CD4-positive, alpha-beta T cell treated with Interleukin-1 beta for 1 hour (primary cell): ENCODE measurements around the gene IL22.
A peak's percentile ranks its signal among the peaks of the same experiment; 100 is the strongest.

Source experiments
- DNase-seq, 2 donors: peaks; one replicate each; pipeline ENCODE4 v3.0.0-alpha.2; 2020 to 2022

The IL22 gene

DNA sequence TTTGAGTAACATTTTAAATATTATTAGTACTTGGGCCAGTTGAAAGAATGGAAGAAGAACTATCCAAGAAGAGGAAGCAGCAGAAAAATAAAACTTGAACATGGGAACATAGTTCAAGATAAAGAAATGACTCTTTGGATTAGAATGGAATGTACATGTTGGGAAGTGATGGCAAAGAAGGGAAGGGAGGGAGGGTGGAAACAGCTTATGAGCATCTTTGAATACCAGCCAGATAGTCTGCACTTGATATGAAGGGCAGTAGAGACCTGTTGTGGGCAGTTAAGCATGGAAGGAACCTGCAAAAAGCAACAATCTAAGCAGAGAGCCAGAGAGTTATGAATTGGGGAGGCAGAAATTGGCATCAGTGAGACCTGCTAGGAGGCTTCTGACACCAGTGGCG lies 10.0 kb upstream of the IL22 start:
- no peak for DNase-seq

DNA sequence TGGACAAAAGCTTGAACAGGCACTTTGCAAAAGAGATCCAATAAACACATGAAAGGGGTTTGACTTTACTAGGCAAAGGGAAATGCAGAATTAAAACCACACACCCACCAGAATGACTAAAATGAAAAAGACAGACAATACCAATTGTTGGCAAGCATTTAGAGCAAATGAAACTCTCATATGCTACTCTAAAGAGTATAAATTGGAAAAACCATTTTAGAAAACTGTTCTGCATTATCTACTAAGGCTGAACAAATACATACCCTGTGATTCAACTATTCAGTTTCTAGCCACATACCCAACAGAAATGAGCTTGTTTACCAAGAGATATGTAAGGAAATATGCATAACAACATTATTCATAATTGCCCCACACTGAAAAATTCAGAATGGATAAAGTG lies 8.5 kb upstream of the IL22 start:
- DNase-seq = no peak

GRCh38 chr12:68260153-68260552 lies 6.7 kb upstream of the IL22 start:
- no peak for DNase-seq

GRCh38 chr12:68259318-68259940 lies 6.0 kb upstream of the IL22 start:
- DNase-seq = no peak

GRCh38 chr12:68252077-68252476 lies 1.3 kb downstream of the IL22 start:
- no peak for DNase-seq

GRCh38 chr12:68250454-68250853 lies 3.0 kb downstream of the IL22 start:
- DNase-seq = no peak

GRCh38 chr12:68247785-68248184 lies 5.6 kb downstream of the IL22 start:
- DNase-seq = no peak

DNA sequence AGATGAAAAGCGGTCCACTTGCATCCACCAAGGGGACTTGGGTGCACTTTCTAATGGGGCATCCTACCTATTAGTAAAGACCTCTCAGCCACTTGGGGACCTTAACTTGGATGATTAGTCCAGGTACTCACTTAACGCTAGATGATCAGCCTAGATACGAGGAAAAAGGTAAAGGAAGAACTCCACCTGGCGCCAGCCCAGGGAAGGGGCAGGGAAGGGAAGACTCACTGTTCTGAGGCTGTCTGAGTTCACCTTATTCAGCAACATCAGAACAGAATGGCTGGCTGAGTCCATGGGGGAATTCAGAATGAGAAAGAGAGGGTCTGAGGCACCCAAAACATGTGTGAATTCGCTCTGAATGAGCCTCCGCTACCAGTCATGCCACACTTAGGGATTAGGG lies 7.1 kb downstream of the IL22 start:
- DNase-seq = no peak

DNA sequence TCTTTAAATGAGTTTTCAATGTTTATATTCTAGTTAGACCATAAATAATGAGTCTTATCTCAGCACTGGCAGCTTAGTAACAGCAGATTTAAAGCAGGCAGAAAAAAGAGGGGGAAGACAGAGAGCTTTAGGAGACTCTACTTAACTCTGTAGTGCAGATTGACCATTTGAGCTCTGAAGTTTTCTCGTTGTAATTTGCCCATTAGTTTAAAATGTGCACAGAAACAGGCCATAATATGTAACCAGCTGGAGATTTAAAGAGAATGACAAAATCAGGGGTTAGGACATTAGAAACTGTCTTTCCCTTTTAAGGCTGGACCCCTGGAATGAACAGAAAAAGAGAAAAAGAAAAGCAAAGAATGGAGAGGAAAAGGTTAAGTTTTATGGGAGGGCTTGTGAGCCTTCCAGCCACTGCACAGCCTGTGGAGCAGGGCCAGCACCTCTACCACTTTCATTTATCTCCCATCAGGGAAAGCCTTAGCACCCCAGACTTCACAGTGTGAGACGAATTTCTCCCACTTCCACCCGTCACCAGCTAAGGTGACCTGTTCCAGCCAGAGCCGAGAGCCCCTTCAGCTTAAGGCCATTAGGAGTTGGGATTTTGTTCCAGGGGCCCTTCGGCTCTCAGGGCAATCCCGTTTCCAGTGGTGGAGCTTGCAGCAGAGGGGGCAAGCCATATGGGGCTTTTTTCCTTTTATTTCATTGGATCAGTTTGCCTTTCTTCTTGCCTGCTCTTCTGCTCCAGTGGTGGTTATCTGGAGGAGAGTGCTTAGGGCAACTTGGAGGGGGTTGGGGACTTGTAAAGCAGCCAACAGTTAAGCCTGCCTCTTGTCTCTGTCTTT lies 8.0 kb downstream of the IL22 start:
- DNase-seq = no peak

DNA sequence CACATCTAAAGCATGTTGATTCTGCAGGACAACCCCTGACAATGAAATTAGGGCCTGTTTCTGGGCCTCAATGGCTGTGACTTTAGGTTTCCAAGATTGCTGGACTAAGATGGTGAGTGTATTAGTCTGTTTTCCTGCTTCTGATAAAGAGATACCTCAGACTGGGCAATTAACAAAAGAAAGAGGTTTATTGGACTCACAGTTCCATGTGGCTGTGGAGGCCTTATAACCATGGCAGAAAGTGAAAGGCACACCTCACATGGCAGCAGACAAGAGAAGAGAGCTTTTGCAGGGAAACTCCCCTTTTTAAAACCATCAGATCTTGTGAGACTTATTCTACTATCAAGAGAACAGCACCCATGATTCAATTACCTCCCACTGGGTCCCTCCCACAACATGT lies 10.6 kb downstream of the IL22 start:
- no peak for DNase-seq

DNA sequence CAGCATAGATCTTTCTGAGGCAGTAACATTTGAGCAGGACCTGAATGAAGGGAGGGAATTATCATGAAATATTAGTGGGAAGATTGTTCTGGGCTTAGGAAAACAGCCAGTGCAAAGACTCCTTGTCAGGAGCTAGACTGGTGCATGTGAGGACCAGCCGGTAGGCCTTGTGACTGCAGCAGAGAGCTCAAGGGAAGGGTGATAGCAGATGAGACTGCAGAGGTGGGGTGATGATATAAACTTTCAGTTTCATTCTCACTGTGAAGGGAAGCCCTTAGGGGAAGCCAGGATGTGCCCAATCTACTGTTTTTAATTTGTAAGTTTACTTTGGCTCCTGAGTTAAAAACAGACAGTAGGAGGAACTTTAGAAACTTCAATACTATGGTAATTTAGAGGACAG lies 12.4 kb downstream of the IL22 start:
- peak; percentile 27 to 62 for DNase-seq

GRCh38 chr12:68240079-68240478 lies 13.3 kb downstream of the IL22 start:
- DNase-seq = no peak

DNA sequence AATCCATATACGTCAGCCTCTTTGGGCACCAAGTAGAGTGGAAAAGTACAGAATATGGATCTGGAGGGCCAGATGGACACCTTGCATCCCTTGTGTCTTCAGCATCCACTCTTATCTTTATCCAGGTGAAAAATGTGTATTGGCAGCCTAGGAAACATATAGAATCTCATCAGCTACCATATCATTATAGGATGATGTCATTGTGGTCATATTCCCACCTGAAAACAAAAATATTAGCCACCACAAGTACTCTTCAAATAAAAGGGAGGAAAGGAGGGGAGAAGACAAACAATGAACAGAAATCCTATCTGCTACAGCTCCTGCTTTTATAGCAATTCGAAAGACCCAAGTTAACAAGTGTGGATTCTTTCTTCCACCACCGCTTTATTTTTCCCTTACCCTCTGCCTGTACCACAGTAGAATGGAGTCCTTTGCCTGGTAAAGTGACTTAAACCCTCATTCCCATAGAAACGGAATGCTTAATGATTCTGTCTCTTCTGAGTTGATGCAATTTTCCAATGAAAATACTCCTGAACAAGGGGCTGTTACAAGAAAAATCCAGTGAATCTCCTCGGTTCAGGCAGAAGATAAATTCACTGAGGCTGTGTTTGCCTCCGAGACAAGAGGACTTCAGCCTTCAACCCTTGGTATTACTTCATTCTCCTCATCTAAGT lies 14.0 kb downstream of the IL22 start:
- DNase-seq = no peak

DNA sequence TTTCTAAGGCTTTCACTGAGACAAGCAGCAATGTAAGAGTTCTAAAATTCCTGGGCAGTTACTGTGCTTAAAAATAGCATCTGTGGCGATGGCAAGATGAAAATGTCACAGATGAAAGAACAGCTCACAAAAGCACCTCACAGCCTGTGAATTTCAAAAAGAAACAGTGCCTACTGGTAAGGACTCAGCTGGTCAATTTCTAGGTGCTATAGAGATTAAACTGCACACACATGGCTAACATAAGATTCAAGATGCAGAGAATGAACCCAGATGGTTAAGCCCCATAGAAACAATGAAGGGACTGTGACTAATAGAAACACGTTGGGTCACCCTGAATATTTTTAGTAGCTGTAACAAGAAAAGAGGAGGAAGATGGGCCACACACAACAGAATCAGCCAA lies 15.8 kb downstream of the IL22 start:
- DNase-seq = no peak

DNA sequence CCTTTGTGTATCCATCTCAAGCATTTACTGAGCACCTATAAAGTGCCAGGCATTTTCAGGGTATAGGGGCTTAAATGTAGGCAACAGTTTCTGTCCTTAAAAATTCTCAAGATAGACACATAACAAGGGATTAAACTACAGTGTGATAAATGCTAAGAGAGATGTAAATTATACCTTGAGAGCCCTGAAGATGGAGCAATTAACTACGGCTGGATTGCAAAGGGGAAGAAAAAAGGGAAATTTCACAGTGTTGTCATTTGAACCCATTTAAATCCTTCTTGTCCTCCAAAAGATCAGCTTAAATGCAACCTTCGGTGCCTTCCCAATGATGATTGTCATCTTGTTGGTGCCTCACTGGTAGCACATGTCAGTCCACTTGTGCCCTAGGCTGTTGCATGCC lies 16.3 kb downstream of the IL22 start:
- DNase-seq = no peak

DNA sequence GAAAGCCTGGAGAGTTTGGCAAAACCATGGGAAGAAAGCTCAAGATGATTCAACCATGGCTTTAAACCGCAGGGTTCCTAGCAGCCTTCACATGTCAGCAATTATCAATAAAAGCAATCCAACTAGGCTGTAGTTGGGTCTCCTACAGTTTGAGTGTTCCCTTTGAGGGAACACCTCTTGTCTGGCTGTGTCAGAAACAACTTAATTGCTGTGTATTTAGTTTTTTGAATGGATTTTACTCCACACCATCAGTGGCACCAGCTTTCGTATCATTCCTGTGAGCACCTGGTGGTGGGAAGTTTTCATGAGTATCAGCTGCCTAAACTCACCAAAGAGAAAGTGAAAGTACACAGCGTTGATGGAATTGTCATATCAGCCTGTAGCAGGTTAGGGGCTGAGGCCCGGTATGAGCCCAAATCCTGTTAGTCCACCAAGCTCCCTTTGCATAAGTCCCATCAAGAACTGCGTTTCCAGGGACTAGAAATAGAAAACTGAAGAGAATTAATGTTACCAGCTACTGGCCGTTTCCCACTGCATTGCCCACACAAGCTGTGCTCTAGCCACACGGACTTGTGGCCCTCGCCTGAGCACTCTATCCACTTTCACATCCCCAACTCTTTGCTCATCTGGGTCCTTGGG lies 16.9 kb downstream of the IL22 start:
- peak; percentile 26 to 70 for DNase-seq

- no peak for DNase-seq
Measured at GRCh38 chr12:68235576-68235975, 17.8 kb downstream of the IL22 start.

DNA sequence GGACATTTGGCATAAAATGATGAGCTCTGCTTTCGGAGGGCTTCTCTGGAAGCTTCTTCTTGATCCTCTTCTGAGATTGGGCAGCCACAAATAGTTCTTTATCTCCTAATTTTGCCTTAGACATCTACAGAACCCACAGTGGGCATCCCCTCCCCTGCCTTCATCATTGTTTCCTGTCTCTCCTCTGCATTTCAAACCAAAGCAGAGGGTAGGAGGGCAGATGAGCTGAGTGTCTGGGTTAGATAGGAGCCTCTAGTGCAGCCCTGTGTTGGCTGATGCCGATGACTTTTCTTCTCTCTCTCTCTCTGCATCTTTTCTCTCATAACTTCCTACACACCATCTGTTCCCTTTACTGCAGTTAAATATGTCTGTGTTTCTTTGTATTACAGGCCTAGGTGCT lies 19.3 kb downstream of the IL22 start:
- DNase-seq = no peak

GRCh38 chr12:68233498-68233897 lies 19.9 kb downstream of the IL22 start:
- DNase-seq = no peak

DNA sequence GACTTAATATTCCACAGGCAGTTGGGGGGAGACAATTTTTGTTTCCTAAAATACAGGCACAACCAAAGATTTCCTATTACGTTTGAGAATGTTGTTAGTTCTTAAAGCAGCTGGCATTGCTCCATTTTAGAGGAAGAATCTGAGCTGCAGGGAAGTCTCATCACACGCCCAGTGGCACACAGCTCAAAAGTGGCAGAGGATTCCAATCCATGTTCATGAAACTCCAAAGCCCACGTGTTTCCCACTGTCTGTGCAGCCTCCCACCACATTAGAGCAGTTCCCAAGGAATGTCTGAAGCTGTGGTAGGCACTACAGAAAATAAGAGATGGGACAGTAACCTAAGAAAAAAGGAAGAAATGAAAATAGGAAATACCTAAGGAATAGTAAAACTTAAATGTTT lies 21.7 kb downstream of the IL22 start:
- DNase-seq = no peak

- DNase-seq = no peak
Measured at GRCh38 chr12:68231229-68231628, 22.2 kb downstream of the IL22 start.

DNA sequence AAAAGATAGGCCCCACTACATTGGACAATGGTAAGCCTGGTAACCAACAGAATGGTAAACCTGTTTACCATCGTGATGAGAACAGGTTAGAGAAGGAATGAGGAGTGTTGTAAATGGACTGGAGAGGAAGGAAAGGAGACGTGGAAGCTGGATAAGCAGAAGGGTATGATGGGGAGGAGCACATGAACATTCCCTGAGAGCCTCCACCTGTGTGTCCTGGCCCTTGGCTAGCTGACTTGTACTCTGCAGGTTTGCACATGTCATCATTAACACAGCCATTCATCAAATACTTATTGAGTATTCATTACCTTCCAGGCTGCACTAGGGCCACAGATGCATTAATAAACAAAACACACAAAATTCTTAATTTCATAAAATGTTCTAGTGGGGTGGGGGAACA lies 23.4 kb downstream of the IL22 start:
- no peak for DNase-seq

- no peak for DNase-seq
Measured at GRCh38 chr12:68227356-68227755, 26.0 kb downstream of the IL22 start.
